Measurements from ENCODE around the gene FGF8. TPM values are rescaled to one million over a fixed set of nuclear protein-coding genes. Genes with fewer than 3 reads are reported as not detected.

The FGF8 gene
- total RNA-seq, 1 donor from 2014 or later, result not detected

- Mint-ChIP-seq H3K4me1 (ENCODE audit: low read depth) (no peaks in the 10 kb centered on the region), H3K36me3 (ENCODE audit: low read depth) (peaks cover 9% of the 10 kb centered on the region), H3K9me3 (no peaks in the 10 kb centered on the region), H3K4me3 (ENCODE audit: low read depth) (no peak overlapping the region), H3K27me3 (ENCODE audit: low read depth) (peaks cover 57% of the 10 kb centered on the region), H3K27ac (no peak overlapping the region)
- no peak for DNase-seq (ENCODE audit: low spot score)
- intact Hi-C loops (cut with micrococcal nuclease), result loop anchor here (10.0 kb wide), 2 partner anchors 628 to 1038 kb away; no protein-coding TSS in a partner anchor
Observed at GRCh38 chr10:101772895-101773761, 2.8 kb downstream of the FGF8 start.

GRCh38 chr10:101772017-101772894, 3.7 kb downstream of the FGF8 start:
- no peak overlapping the region for H3K4me3 Mint-ChIP-seq (ENCODE audit: low read depth)
- no peak overlapping the region for H3K27ac Mint-ChIP-seq
- no peak for DNase-seq (ENCODE audit: low spot score)
- H3K27me3 Mint-ChIP-seq (ENCODE audit: low read depth), result peaks cover 49% of the 10 kb centered on the region
- H3K9me3 Mint-ChIP-seq, result no peaks in the 10 kb centered on the region
- no peaks in the 10 kb centered on the region for H3K4me1 Mint-ChIP-seq (ENCODE audit: low read depth)
- H3K36me3 Mint-ChIP-seq (ENCODE audit: low read depth), result peaks cover under 1% of the 10 kb centered on the region
- intact Hi-C loops (cut with micrococcal nuclease), result loop anchor here (10.0 kb wide), 2 partner anchors 627 to 1037 kb away; no protein-coding TSS in a partner anchor

GRCh38 chr10:101771380-101771779, 4.5 kb downstream of the FGF8 start:
- no peak for DNase-seq (ENCODE audit: low spot score)
- H3K36me3 Mint-ChIP-seq (ENCODE audit: low read depth), result no peaks in the 10 kb centered on the region
- H3K4me3 Mint-ChIP-seq (ENCODE audit: low read depth), result no peak overlapping the region
- no peaks in the 10 kb centered on the region for H3K9me3 Mint-ChIP-seq
- peaks cover 50% of the 10 kb centered on the region for H3K27me3 Mint-ChIP-seq (ENCODE audit: low read depth)
- intact Hi-C loops (cut with micrococcal nuclease), result loop anchor here (10.0 kb wide), 2 partner anchors 627 to 1037 kb away; no protein-coding TSS in a partner anchor
- no peak overlapping the region for H3K27ac Mint-ChIP-seq
- no peaks in the 10 kb centered on the region for H3K4me1 Mint-ChIP-seq (ENCODE audit: low read depth)

GRCh38 chr10:101770331-101771215, 5.3 kb downstream of the FGF8 start:
- Mint-ChIP-seq H3K27me3 (ENCODE audit: low read depth) (peaks cover 56% of the 10 kb centered on the region), H3K4me3 (ENCODE audit: low read depth) (no peak overlapping the region), H3K4me1 (ENCODE audit: low read depth) (no peaks in the 10 kb centered on the region), H3K27ac (no peak overlapping the region), H3K36me3 (ENCODE audit: low read depth) (no peaks in the 10 kb centered on the region), H3K9me3 (no peaks in the 10 kb centered on the region)
- DNase-seq (ENCODE audit: low spot score), result no peak
- intact Hi-C loops (cut with micrococcal nuclease), result loop anchor here (10.0 kb wide), 2 partner anchors 626 to 1036 kb away; no protein-coding TSS in a partner anchor

- intact Hi-C loops (cut with micrococcal nuclease), result loop anchor here (10.0 kb wide), 2 partner anchors 625 to 1035 kb away; no protein-coding TSS in a partner anchor
- no peak overlapping the region for H3K4me3 Mint-ChIP-seq (ENCODE audit: low read depth)
- H3K36me3 Mint-ChIP-seq (ENCODE audit: low read depth), result no peaks in the 10 kb centered on the region
- DNase-seq (ENCODE audit: low spot score), result no peak
- no peak overlapping the region for H3K27ac Mint-ChIP-seq
- H3K27me3 Mint-ChIP-seq (ENCODE audit: low read depth), result peaks cover 56% of the 10 kb centered on the region
- no peaks in the 10 kb centered on the region for H3K9me3 Mint-ChIP-seq
- no peaks in the 10 kb centered on the region for H3K4me1 Mint-ChIP-seq (ENCODE audit: low read depth)
Observed at GRCh38 chr10:101769541-101770180, 6.3 kb downstream of the FGF8 start.

GRCh38 chr10:101768791-101769170, 7.1 kb downstream of the FGF8 start:
- Mint-ChIP-seq H3K4me1 (ENCODE audit: low read depth) (no peaks in the 10 kb centered on the region), H3K9me3 (no peaks in the 10 kb centered on the region), H3K27ac (no peak overlapping the region), H3K4me3 (ENCODE audit: low read depth) (no peak overlapping the region), H3K36me3 (ENCODE audit: low read depth) (no peaks in the 10 kb centered on the region), H3K27me3 (ENCODE audit: low read depth) (peaks cover 50% of the 10 kb centered on the region)
- intact Hi-C loops (cut with micrococcal nuclease), result no loop called here
- no peak for DNase-seq (ENCODE audit: low spot score)

GRCh38 chr10:101767966-101768790, 7.7 kb downstream of the FGF8 start:
- no peaks in the 10 kb centered on the region for H3K4me1 Mint-ChIP-seq (ENCODE audit: low read depth)
- no peak overlapping the region for H3K27ac Mint-ChIP-seq
- no peaks in the 10 kb centered on the region for H3K36me3 Mint-ChIP-seq (ENCODE audit: low read depth)
- no peak overlapping the region for H3K4me3 Mint-ChIP-seq (ENCODE audit: low read depth)
- H3K9me3 Mint-ChIP-seq, result no peaks in the 10 kb centered on the region
- peaks cover 44% of the 10 kb centered on the region for H3K27me3 Mint-ChIP-seq (ENCODE audit: low read depth)
- no peak for DNase-seq (ENCODE audit: low spot score)
- intact Hi-C loops (cut with micrococcal nuclease), result no loop called here

GRCh38 chr10:101767600-101767945, 8.3 kb downstream of the FGF8 start:
- no peaks in the 10 kb centered on the region for H3K4me1 Mint-ChIP-seq (ENCODE audit: low read depth)
- intact Hi-C loops (cut with micrococcal nuclease), result no loop called here
- no peaks in the 10 kb centered on the region for H3K9me3 Mint-ChIP-seq
- H3K36me3 Mint-ChIP-seq (ENCODE audit: low read depth), result no peaks in the 10 kb centered on the region
- H3K4me3 Mint-ChIP-seq (ENCODE audit: low read depth), result no peak overlapping the region
- DNase-seq (ENCODE audit: low spot score), result no peak
- peaks cover 38% of the 10 kb centered on the region for H3K27me3 Mint-ChIP-seq (ENCODE audit: low read depth)
- no peak overlapping the region for H3K27ac Mint-ChIP-seq

- Mint-ChIP-seq H3K4me1 (ENCODE audit: low read depth) (no peaks in the 10 kb centered on the region), H3K27ac (no peak overlapping the region), H3K9me3 (no peaks in the 10 kb centered on the region), H3K36me3 (ENCODE audit: low read depth) (no peaks in the 10 kb centered on the region), H3K27me3 (ENCODE audit: low read depth) (peaks cover 33% of the 10 kb centered on the region), H3K4me3 (ENCODE audit: low read depth) (no peak overlapping the region)
- no peak for DNase-seq (ENCODE audit: low spot score)
- intact Hi-C loops (cut with micrococcal nuclease), result no loop called here
Observed at GRCh38 chr10:101766753-101767599, 8.9 kb downstream of the FGF8 start.

GRCh38 chr10:101766306-101766705, 9.6 kb downstream of the FGF8 start:
- H3K4me3 Mint-ChIP-seq (ENCODE audit: low read depth), result no peak overlapping the region
- H3K36me3 Mint-ChIP-seq (ENCODE audit: low read depth), result no peaks in the 10 kb centered on the region
- DNase-seq (ENCODE audit: low spot score), result no peak
- H3K27ac Mint-ChIP-seq, result no peak overlapping the region
- no peaks in the 10 kb centered on the region for H3K9me3 Mint-ChIP-seq
- intact Hi-C loops (cut with micrococcal nuclease), result no loop called here
- H3K27me3 Mint-ChIP-seq (ENCODE audit: low read depth), result peaks cover 26% of the 10 kb centered on the region
- no peaks in the 10 kb centered on the region for H3K4me1 Mint-ChIP-seq (ENCODE audit: low read depth)
